ENCODE measurements around the gene RGS9.
"Not testable (repeated sequence)": the region's sequence is repeated elsewhere in the genome, so short reads cannot be mapped to it uniquely, and the experiment has no call there.

Gene RGS9

GRCh38 chr17:65155622-65156021 lies 18.5 kb downstream of the RGS9 start:
- no peak overlapping the region for H3K4me3 ChIP-seq (ENCODE audit: low read depth, low read length)

- H3K4me3 ChIP-seq (ENCODE audit: low read depth, low read length): no peak overlapping the region
These were observed 19.1 kb downstream of the RGS9 start for GRCh38 chr17:65156185-65156834.

- no peak overlapping the region for H3K4me3 ChIP-seq (ENCODE audit: low read depth, low read length)
These were observed 19.8 kb downstream of the RGS9 start for GRCh38 chr17:65156835-65157565.

- no peak overlapping the region for H3K4me3 ChIP-seq (ENCODE audit: low read depth, low read length)
These were observed 20.9 kb downstream of the RGS9 start for GRCh38 chr17:65158041-65158440.

- H3K4me3 ChIP-seq (ENCODE audit: low read depth, low read length): no peak overlapping the region
These were observed 21.5 kb downstream of the RGS9 start for GRCh38 chr17:65158622-65159021.

- H3K4me3 ChIP-seq (ENCODE audit: low read depth, low read length): no peak overlapping the region
These were observed 23.3 kb downstream of the RGS9 start for GRCh38 chr17:65160516-65160915.

GRCh38 chr17:65163990-65164495 lies 26.9 kb downstream of the RGS9 start:
- no peak overlapping the region for H3K4me3 ChIP-seq (ENCODE audit: low read depth, low read length)

GRCh38 chr17:65166787-65167186 lies 29.6 kb downstream of the RGS9 start:
- H3K4me3 ChIP-seq (ENCODE audit: low read depth, low read length): no peak overlapping the region

GRCh38 chr17:65167566-65167965 lies 30.4 kb downstream of the RGS9 start:
- H3K4me3 ChIP-seq (ENCODE audit: low read depth, low read length): no peak overlapping the region

GRCh38 chr17:65169691-65170090 lies 32.5 kb downstream of the RGS9 start:
- no peak overlapping the region for H3K4me3 ChIP-seq (ENCODE audit: low read depth, low read length)

GRCh38 chr17:65170839-65171238 lies 33.7 kb downstream of the RGS9 start:
- no peak overlapping the region for H3K4me3 ChIP-seq (ENCODE audit: low read depth, low read length)

- no peak overlapping the region for H3K4me3 ChIP-seq (ENCODE audit: low read depth, low read length)
These were observed 34.6 kb downstream of the RGS9 start for GRCh38 chr17:65171752-65172151.

- no peak overlapping the region for H3K4me3 ChIP-seq (ENCODE audit: low read depth, low read length)
These were observed 35.4 kb downstream of the RGS9 start for GRCh38 chr17:65172496-65173136.

- H3K4me3 ChIP-seq (ENCODE audit: low read depth, low read length): no peak overlapping the region
These were observed 36.2 kb downstream of the RGS9 start for GRCh38 chr17:65173284-65173793.

- no peak overlapping the region for H3K4me3 ChIP-seq (ENCODE audit: low read depth, low read length)
These were observed 37.0 kb downstream of the RGS9 start for GRCh38 chr17:65173976-65174683.

GRCh38 chr17:65174974-65175373 lies 37.8 kb downstream of the RGS9 start:
- H3K4me3 ChIP-seq (ENCODE audit: low read depth, low read length): no peak overlapping the region

GRCh38 chr17:65175952-65176351 lies 38.8 kb downstream of the RGS9 start:
- H3K4me3 ChIP-seq (ENCODE audit: low read depth, low read length): no peak overlapping the region

- H3K4me3 ChIP-seq (ENCODE audit: low read depth, low read length): no peak overlapping the region
These were observed 39.7 kb downstream of the RGS9 start for GRCh38 chr17:65176646-65177409.

- H3K4me3 ChIP-seq (ENCODE audit: low read depth, low read length): no peak overlapping the region
These were observed 40.7 kb downstream of the RGS9 start for GRCh38 chr17:65177901-65178300.

GRCh38 chr17:65180276-65180675 lies 43.1 kb downstream of the RGS9 start:
- not testable (repeated sequence) for H3K4me3 ChIP-seq (ENCODE audit: low read depth, low read length)

Measured in iPS-11a (cell line).